Peyer's patch (tissue), 4 donors: ENCODE measurements around the gene UBE2L6. TPM values are rescaled to one million over a fixed set of nuclear protein-coding genes. Genes with fewer than 3 reads are reported as not detected.
A peak's percentile ranks its signal among the peaks of the same experiment; 100 is the strongest.
"Not testable (repeated sequence)": the region's sequence is repeated elsewhere in the genome, so short reads cannot be mapped to it uniquely, and the experiment has no call there.

Source experiments
- DNase-seq, 3 donors: peaks; one replicate each; pipeline ENCODE4 v3.0.0-alpha.2; 2017 to 2019
- H3K27ac ChIP-seq, 4 donors: fragments of 200-600 bp; sonication (generic); one replicate each; pipeline ENCODE4 v1.5.1; 2016 to 2019
- H3K27me3 ChIP-seq, 2 donors: fragments of 200-600 bp; sonication (generic); one replicate each; pipeline ENCODE4 v1.5.1; 2019
- H3K36me3 ChIP-seq, 3 donors: fragments of 200-600 bp; sonication (generic); one replicate each; pipeline ENCODE4 v1.5.1; 2016 to 2019
- H3K4me1 ChIP-seq, 4 donors: fragments of 200-600 bp; sonication (generic); one replicate each; pipeline ENCODE4 v1.5.1; 2016 to 2019
- H3K4me3 ChIP-seq, 4 donors: fragments of 200-600 bp; sonication (generic); 1 replicate in 3 of 4; 2 replicates in 1 of 4; pipeline ENCODE4 v1.5.1; 2016 to 2019; ENCODE audit warnings: mild to moderate bottlenecking in 1 of 4
- H3K9me3 ChIP-seq, 4 donors: fragments of 200-600 bp; sonication (generic); one replicate each; pipeline ENCODE4 v1.5.1; 2016 to 2019; ENCODE audit warnings: mild to moderate bottlenecking in 1 of 4
- CTCF ChIP-seq, 6 experiments: fragments of 450-650 bp in 4 of 6; fragments of 200-600 bp in 2 of 6; sonication (generic) in 1 of 6; IDR thresholded peaks; one replicate each; pipeline ENCODE4 v1.5.1; 2017 to 2019; ENCODE audit warnings: antibody characterized with exemption in 6 of 6, mild to moderate bottlenecking in 3 of 6, moderate library complexity in 1 of 6
- POLR2A ChIP-seq, 2 donors: fragments of 450-650 bp; IDR thresholded peaks; one replicate each; pipeline ENCODE4 v1.5.1; 2017; ENCODE audit warnings: antibody characterized with exemption in 2 of 2, mild to moderate bottlenecking in 2 of 2, moderate library complexity in 2 of 2
- total RNA-seq, 4 donors: library from RNA; depleted of rRNA; stranded (reverse); fragments of >200 nt; gene quantifications; one replicate each; pipeline ENCODE4 v1.1.0, GENCODE V29; 2016

Gene UBE2L6
- total RNA-seq, 4 donors from 2014 or later, result 15.6 to 66.0 (median 25.1) TPM

GRCh38 chr11:57539342-57539741 is 28.1 kb downstream of the UBE2L6 start:
- TF ChIP-seq POLR2A (IDR thresholded peaks at IDR 0.05), result no peak
- no peak for TF ChIP-seq CTCF (IDR thresholded peaks at IDR 0.05)
- no peaks in the 10 kb centered on the region for H3K4me1 ChIP-seq
- H3K36me3 ChIP-seq, result no peaks in the 10 kb centered on the region
- no peak overlapping the region for H3K4me3 ChIP-seq
- no peak overlapping the region for H3K27ac ChIP-seq
- H3K9me3 ChIP-seq, result no peaks in the 10 kb centered on the region
- no peaks in the 10 kb centered on the region for H3K27me3 ChIP-seq
- DNase-seq, result peak in 1 of 3 donors; percentile 4

GRCh38 chr11:57536947-57537619 is 30.4 kb downstream of the UBE2L6 start, which contains the start of gene SMTNL1:
TSS of gene SMTNL1 (plus strand) at chr11:57537595. CDS start at chr11:57542643, 5,048 bp downstream.
- Histone ChIP-seq H3K4me3 (no peak within 1 kb of the TSS), H3K4me1 (no peaks in the 10 kb centered on the region), H3K9me3 (no peaks in the 10 kb centered on the region), H3K27me3 (no peaks in the 10 kb centered on the region), H3K27ac (no peak within 1 kb of the TSS), H3K36me3 (no peaks in the 10 kb centered on the region)
- peak in 1 of 3 donors; percentile 33 for DNase-seq
- TF ChIP-seq POLR2A (IDR thresholded peaks at IDR 0.05) (no peak), CTCF (IDR thresholded peaks at IDR 0.05) (no peak)

- not testable (repeated sequence) for H3K27ac ChIP-seq, H3K9me3 ChIP-seq, H3K4me3 ChIP-seq, H3K36me3 ChIP-seq, H3K4me1 ChIP-seq, H3K27me3 ChIP-seq
- peak in 1 of 3 donors; percentile 8 for DNase-seq
Observed at GRCh38 chr11:57534449-57534848, 33.0 kb downstream of the UBE2L6 start.

- Histone ChIP-seq H3K27me3 (no peaks in the 10 kb centered on the region), H3K4me1 (peaks cover 0 to 9% (median 6%) of the 10 kb centered on the region in 4 donors), H3K36me3 (peaks cover 0 to 5% (median 0%) of the 10 kb centered on the region in 3 donors), H3K9me3 (no peaks in the 10 kb centered on the region), H3K27ac (peak within 1 kb of the TSS; percentile 70 to 78 (median 76)), H3K4me3 (peak within 1 kb of the TSS; percentile 59 to 83 (median 68))
- peak; percentile 94 to 99 (median 95) for DNase-seq
- TF ChIP-seq CTCF (IDR thresholded peaks at IDR 0.05), result peak in 1 of 6 experiments; percentile 9
- peak in 1 of 2 donors; percentile 74 for TF ChIP-seq POLR2A (IDR thresholded peaks at IDR 0.05)
Observed at GRCh38 chr11:57530596-57531507, 36.6 kb downstream of the UBE2L6 start, which contains the start of gene TIMM10. TSS of gene TIMM10 (minus strand) at chr11:57530754. CDS start at chr11:57530189, 565 bp downstream.

- Histone ChIP-seq H3K9me3 (no peaks in the 10 kb centered on the region), H3K27ac (peak overlapping the region; percentile 58 to 75 (median 66)), H3K36me3 (peaks cover 0 to 5% (median 0%) of the 10 kb centered on the region in 3 donors), H3K4me3 (peak overlapping the region; percentile 59 to 83 (median 68)), H3K27me3 (no peaks in the 10 kb centered on the region), H3K4me1 (peaks cover 0 to 9% (median 6%) of the 10 kb centered on the region in 4 donors)
- TF ChIP-seq CTCF (IDR thresholded peaks at IDR 0.05) (no peak), POLR2A (IDR thresholded peaks at IDR 0.05) (no peak)
- DNase-seq, result peak in 1 of 3 donors; percentile 48
Observed at GRCh38 chr11:57530215-57530595, 37.3 kb downstream of the UBE2L6 start.
